ENCODE results near the gene PER1.
A peak's percentile ranks its signal among the peaks of the same experiment; 100 is the strongest.

GRCh38 chr17:8151641-8152111 is 528 bp downstream of the PER1 start:
- TF ChIP-seq CTCF (IDR thresholded peaks at IDR 0.05) (no peak), POLR2A (IDR thresholded peaks at IDR 0.05) (peak in 1 of 4 donors; percentile 58)
